Measurements from ENCODE around the gene ABHD17C.
"Not testable (repeated sequence)": the region's sequence is repeated elsewhere in the genome, so short reads cannot be mapped to it uniquely, and the experiment has no call there.

The ABHD17C gene

DNA sequence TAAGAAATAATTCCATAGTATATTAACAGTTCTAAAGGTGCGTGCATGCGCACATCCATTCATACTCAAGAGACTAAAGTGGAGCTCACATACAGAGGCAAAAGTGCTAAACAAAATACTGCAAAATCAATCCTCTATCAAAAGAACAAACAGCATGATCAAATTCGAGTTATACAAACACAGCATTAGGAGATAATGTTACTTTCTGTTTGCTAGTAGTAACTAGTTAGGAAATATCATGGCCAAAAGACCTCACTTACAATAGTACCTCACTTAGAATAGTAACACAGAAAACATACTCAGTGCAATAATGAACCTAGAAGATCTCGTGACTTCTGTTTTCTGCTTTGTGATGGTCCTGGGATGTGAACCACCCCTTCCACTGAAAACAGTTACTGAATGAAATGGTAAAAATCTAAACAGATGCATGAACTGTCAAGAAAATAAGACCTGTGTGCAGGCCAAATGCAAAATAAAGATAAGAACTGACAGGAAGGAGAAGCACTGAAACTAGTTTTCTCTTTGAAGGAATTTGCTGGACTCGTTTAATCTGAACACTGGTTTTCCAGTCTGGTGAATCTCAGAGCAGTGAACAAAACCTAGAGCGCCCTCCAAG, 63.1 kb downstream of the ABHD17C start:
- FAIRE-seq (no peak), DNase-seq (ENCODE audit: insufficient read length, low spot score) (no peak)

- FAIRE-seq, result no peak
- no peak for DNase-seq (ENCODE audit: insufficient read length, low spot score)
Measured at GRCh38 chr15:80760960-80761359, 65.8 kb downstream of the ABHD17C start.

DNA sequence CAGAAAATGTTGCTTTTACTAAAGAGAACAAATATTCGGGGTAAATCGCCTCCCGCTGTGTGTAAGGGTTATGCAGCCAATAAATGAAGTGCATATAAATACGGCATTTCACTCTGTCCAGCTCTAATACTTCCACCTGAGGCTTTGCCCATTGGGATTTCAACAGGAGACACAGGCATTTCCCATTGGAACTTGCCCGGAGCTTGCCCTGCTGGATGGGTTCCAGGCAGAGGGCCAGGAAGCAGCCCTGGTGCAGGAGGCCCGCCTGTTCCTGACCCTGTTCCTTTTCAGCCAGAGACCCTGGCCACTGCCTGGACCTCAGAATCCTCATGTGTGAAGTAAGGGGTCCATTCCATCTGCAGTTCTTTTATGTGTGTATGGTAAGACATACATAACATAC, 66.6 kb downstream of the ABHD17C start:
- DNase-seq (ENCODE audit: insufficient read length, low spot score) (no peak), FAIRE-seq (no peak)

- DNase-seq (ENCODE audit: insufficient read length, low spot score); FAIRE-seq: not testable (repeated sequence)
Measured at GRCh38 chr15:80763235-80763634, 68.1 kb downstream of the ABHD17C start.

DNA sequence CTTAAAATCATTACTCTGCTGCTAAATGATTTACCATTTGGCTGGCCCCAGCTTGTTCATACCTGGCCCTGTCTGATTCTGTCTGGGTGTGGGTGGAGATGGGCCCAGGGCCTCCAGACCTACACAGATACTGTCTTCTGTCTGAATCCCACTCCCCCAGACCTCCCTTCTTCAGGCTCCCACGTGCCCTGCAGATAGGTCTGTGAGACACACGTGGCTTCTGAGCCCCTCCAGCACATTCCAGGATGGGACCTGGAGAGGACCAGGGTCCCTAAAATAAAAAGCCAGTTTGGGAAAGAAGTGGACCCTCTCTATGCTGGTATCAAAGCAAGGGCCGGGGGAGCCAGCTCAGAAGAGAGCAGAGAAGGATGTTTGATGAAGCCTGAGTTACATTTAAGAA, 69.4 kb downstream of the ABHD17C start:
- no peak for DNase-seq (ENCODE audit: insufficient read length, low spot score)
- no peak for FAIRE-seq

- DNase-seq (ENCODE audit: insufficient read length, low spot score), result no peak
- no peak for FAIRE-seq
Measured at GRCh38 chr15:80766275-80766674, 71.2 kb downstream of the ABHD17C start.

GRCh38 chr15:80768158-80768557, 73.0 kb downstream of the ABHD17C start:
- DNase-seq (ENCODE audit: insufficient read length, low spot score) (no peak), FAIRE-seq (no peak)

DNA sequence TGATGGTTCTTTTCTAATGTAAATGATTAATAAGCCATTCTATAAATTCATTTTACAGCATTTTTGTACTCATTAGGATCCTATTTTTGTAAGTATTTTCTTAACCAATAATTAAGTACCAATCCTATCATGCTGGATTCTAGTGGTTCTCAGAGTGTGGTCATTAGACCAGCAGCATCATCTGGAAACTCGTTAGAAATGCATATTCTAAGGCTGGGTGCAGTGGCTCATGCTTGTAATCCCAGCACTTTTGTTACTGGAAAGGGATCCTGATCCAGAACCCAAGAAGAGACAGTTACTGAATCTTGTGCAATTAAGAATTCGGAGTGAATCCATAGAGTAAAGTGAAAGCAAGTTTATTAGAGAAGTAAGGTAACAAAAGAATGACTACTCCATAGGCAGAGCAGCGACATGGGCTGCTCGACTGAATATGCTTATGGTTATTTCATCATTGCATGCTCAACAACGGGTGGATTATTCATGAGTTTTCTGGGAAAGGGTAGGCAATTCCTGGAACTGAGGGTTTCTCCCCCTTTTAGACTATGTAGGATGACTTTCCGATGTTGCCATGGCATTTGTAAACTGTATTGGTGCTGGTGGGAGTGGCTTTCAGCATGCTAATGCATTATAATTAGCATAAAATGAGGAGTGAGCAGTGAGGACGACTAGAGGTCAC, 74.2 kb downstream of the ABHD17C start:
- DNase-seq (ENCODE audit: insufficient read length, low spot score) (no peak), FAIRE-seq (no peak)

DNA sequence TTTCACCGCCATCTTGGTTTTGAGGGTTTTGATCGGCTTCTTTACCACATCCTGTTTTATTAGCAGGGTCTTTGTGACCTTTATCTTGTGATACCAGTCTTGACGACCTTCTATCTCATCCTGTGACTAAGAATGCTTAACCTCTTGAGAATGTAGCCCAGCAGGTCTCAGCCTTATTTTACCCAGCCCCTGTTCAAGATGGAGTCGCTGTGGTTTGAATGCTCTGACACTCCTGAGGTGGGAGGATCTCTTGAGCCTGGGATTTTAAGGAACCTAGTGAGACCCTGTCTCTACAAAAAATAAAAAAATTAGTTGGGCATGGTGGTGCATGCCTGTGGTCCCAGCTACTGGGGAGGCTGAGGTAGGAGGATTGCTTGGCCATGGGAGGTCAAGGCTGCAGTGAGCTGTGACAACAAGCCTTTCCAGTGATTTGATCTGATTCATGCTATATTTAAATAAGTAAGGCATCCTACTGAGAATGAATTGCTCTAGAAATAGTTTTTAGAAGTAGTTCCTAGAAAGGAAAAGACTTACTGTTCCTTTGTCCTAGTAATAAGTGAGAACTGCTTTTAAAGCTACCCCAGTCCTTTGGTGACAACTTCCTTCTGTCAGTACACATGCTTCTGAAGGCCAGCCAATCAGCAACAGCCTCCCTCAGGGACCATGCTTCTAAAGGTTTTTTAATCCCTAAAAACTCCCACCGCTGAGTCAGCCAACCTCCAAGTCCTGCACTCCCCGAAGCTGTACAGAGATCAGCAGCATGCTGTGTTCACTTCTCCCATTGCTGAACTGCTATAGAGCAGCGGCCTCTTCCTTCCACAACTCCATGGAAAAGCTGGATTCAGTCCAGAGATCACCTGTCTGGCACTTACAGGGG, 75.0 kb downstream of the ABHD17C start:
- FAIRE-seq (no peak), DNase-seq (ENCODE audit: insufficient read length, low spot score) (no peak)

DNA sequence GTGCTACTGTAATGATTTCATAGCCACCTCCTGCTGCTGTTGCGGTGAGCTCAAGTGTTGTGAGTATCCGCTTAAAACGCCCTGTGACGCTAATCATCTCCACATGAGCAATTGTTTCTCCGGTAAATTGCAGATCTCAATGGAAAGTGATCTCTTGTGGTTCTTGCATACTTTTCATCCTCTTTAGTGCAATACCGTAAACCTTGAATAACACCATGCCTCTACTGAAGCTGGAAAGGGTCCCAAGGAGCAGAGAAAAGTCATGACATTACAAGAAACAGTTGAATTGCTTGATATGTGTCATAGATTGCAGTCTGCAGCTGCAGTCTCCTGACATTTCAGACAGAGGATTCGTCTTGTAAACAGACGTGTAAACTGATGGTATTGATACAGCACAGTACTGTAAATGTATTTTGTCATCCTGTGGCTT, 78.0 kb downstream of the ABHD17C start:
- DNase-seq (ENCODE audit: insufficient read length, low spot score) (no peak), FAIRE-seq (no peak)

- no peak for FAIRE-seq
Measured at GRCh38 chr15:80773792-80774352, 78.8 kb downstream of the ABHD17C start.

GRCh38 chr15:80774486-80774885, 79.4 kb downstream of the ABHD17C start:
- no peak for DNase-seq (ENCODE audit: insufficient read length, low spot score)
- FAIRE-seq, result no peak

More at GRCh38 chr15:80773792-80774352, 78.8 kb downstream of the ABHD17C start:
- no peak for DNase-seq (ENCODE audit: insufficient read length, low spot score)

GRCh38 chr15:80775338-80775737, 80.2 kb downstream of the ABHD17C start:
- DNase-seq (ENCODE audit: insufficient read length, low spot score) (no peak), FAIRE-seq (no peak)

- DNase-seq (ENCODE audit: insufficient read length, low spot score), result peak; percentile 66
- no peak for FAIRE-seq
Measured at GRCh38 chr15:80776420-80777045, 81.4 kb downstream of the ABHD17C start.

GRCh38 chr15:80777137-80777536, 82.0 kb downstream of the ABHD17C start:
- no peak for DNase-seq (ENCODE audit: insufficient read length, low spot score)

DNA sequence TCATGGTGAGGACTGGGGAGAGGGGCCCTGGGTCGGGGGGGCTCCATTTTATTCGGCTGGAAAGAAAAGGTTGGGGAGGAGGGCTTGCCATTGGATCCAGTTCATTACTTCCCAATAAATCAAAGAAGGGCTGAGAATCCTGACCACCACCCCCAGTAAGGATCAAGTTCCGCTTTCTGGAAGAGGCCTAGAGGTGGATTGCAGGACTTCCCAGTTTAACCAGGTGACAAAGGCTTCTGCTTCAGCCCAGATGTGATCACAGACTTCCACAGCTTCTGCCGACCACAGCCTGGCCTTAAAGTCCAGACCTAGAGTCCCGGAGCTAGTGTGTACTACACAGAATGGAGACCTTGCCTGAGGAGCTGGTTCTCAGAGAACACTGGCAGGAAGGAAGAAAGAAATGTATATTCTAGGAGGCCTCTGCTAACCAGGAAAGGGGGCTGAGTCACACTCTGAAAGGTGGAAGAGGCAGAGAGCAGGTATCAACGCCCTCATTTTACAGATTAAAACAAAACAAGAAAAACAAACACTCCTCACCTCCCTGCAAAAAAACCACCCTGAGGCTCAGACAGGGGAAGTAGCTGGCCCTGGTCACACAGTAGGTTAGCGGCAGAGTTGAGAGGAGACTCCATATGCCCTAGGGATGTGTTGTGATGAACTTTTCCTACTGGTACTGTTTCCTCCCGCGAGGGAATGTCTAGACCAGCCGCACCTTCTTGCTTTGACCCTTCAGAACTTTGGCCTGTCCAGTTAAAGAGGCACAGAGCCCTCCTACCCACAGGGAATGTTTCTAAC, 82.9 kb downstream of the ABHD17C start:
- FAIRE-seq, result no peak
- DNase-seq (ENCODE audit: insufficient read length, low spot score), result no peak

More at GRCh38 chr15:80777137-80777536, 82.0 kb downstream of the ABHD17C start:
- FAIRE-seq, result no peak

- DNase-seq (ENCODE audit: insufficient read length, low spot score) (no peak), FAIRE-seq (no peak)
Measured at GRCh38 chr15:80778621-80778963, 83.5 kb downstream of the ABHD17C start.

DNA sequence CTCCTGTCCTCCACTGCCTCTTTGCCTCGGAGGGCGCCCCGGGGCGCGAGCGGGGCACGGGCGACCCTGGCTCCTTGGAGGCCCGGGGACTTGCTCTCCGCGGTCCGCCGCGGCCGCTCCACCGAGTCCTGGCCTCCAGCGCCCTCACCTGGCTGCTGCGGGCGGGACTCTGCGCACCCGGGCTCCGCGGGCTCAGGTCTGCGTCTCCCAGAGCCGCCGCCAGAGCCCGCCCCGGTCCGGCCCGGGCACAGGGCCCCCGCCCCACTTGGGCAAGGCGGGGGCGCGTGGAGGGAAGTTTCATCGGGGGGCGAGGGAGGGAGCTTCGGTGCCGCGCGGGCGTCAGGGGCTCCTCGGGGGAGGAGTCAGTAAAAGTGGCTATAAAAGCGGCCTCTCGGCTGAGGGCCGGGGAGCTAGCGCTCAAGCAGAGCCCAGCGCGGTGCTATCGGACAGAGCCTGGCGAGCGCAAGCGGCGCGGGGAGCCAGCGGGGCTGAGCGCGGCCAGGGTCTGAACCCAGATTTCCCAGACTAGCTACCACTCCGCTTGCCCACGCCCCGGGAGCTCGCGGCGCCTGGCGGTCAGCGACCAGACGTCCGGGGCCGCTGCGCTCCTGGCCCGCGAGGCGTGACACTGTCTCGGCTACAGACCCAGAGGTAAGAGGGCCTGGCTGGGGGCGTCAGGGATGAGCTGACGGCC, 84.0 kb downstream of the ABHD17C start, which contains the start of gene CEMIP:
Gene CEMIP (plus strand): TSS at position 407 of the 694 bp plus-strand sequence. CDS start 94,510 bp downstream, outside the sequence.
- DNase-seq (ENCODE audit: insufficient read length, low spot score), result peak; percentile 76
- FAIRE-seq, result no peak
